Stimulated activated CD4-positive, alpha-beta T cell treated with anti-CD3 and anti-CD28 coated beads, TNF-alpha, amount 100 ng/mL, for 1 hour (primary cell): ENCODE results near the gene RFPL3.
"Not testable (repeated sequence)": the region's sequence is repeated elsewhere in the genome, so short reads cannot be mapped to it uniquely, and the experiment has no call there.

Experiments
- DNase-seq, 3 donors: peaks; one replicate each; pipeline ENCODE4 v3.0.0-alpha.2; 2020; ENCODE audit warnings: low read depth in 3 of 3, low spot score in 1 of 3

The RFPL3 gene

DNA sequence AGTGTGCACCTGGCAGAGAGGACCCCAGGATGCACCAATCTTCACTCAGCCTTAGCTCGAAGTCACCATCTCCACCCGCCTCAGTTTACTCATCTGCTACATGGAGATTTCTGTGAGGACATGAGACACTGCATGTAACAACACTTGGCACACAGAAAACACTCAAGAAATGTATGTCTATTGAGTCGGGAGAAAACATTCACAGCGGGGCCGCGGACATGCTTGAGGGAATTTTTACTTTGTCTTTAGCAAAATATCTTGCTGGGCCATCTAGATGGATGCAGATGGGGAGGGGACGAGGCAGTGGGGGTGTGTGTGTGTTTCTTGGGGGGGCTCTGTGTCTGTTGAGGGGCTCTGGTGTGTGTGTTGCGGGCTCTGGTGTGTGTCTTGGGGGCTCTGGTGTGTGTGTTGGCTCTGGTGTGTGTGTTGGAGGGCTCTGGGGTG is 28.4 kb upstream of the RFPL3 start:
- no peak for DNase-seq

DNA sequence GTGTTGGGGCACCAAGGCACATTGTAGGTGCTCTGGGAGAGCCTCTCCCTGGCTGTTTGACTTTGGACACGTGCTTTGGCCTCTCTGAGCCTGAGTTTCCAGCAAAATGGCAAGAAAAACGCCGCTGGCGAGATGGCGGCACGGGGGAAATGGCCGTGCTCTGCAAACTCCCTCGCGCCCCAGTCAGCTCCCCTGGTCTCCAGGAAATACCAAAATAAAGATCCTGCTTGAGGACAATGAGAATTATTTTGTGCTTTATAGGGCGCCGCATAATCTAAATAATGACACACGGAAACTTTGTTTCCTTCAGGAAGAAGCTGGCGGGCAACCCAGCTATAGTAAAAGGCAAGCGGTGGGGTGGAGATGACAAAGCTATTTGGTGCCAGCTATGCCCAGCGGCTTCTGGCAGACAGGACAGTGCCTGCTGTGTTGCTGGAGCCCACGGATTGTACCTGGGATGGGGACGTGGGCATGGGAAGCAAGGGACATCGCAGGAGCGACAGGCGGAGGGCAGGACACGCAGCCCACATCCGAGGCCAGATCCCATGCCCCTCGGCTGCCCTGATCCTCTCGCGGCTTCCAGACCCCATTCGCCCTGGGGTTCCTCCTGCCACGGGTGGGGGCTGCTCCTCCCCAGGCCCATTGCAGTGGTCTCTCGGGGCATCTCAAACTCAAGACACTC is 26.3 kb upstream of the RFPL3 start:
- DNase-seq: no peak

DNA sequence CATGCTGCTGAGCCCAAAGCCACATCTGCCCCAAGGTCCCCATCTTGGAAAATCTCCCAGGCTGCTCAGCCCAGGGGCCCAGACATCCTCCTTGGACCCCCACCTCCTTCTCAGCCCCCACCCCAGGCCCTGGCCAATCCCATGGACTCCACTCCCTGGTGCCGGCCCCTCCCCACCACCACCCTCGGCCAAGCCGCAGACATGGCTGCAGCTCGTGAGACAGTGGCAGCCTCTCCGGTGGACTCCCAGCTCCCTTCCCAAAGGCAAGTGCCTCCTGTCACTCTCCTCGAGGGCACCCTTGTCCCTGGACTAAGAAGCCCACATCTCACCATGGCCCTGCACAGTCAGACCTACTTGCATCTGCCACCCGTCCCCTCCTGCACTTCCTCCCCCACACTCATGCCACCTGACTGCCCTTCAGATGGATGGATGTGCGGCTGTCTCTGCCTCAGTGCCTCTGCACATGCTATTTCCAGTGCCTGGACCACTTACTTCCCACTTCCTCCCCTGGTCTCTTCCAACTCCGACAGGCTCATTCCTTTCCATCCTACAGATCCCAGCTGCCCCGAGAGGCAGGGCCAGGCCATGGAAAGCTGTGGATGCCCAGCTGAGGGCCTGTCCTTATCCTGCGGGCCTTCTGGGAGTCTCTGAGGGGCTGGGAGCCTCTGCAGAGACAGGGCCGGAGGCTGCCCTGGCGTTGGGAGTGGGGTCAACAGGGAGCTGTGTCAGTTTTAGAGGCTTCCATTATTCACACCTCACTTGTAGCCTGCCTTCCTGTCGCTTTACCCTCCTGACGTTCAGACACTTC is 25.5 kb upstream of the RFPL3 start:
- DNase-seq: no peak

DNA sequence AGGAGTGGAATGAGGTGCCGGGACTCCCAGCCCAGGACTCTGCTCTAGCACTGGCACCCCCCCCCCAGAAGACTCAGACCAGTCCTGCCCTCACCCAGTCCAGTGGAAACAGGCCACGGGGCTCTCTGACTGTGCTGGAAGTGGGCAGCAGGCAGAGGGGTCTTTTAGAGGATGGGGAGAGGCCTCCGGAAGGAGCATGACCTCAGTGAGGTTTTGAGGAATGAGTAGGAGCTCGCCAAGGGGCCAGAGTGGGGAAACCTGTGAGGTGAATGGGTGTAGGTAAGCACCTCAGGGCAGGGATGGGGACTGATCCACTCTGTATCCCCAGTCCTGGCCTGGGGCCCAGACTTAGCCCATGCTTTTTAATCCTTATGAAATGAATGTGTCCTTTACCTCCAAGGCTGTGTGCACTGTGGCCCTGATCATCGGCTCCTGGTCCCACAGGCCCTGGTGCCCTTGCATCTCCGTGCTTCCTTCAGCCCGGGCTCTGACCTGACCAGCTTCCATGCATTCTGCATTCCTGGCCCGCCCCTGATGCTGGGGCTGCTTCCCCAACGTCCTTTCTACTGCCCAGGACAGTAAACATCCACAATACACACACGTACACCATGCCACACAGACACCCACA is 24.4 kb upstream of the RFPL3 start:
- no peak for DNase-seq

DNA sequence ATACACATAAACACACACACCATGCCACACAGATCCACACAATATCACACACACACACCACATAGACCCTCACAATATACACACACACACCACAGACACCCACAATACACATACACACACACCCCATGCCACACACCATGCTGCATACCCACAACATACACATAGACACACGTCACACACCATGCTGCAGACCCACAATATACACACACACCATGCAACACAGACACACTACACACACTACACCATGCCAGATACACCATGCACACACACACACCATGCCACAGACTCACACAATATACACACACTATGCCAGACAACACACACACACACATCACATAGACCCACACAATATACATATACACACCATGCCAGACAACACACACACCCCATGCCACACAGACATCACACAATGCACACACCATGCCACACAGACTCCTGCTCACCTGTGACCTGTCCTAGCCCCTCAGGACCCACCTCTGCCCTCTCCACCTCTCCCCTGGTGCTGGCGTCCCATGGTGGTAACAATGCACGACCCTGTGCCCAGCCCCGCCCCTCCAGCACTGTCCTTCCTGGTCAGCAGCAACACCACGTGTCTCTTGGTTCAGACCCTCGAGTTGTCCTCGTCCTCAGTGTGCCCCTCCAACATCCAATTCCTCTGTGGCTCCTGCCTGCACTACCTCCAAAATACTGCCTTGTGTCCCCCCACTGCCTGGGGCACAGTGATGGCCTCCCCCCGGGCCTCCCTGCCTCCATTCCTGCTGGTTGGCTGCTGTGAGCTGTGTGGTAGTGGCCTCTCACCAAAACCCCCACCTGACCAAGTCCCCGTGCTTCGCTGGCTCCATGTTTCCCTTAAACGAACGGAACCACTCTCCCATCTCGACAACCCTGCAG is 23.7 kb upstream of the RFPL3 start:
- no peak for DNase-seq

DNA sequence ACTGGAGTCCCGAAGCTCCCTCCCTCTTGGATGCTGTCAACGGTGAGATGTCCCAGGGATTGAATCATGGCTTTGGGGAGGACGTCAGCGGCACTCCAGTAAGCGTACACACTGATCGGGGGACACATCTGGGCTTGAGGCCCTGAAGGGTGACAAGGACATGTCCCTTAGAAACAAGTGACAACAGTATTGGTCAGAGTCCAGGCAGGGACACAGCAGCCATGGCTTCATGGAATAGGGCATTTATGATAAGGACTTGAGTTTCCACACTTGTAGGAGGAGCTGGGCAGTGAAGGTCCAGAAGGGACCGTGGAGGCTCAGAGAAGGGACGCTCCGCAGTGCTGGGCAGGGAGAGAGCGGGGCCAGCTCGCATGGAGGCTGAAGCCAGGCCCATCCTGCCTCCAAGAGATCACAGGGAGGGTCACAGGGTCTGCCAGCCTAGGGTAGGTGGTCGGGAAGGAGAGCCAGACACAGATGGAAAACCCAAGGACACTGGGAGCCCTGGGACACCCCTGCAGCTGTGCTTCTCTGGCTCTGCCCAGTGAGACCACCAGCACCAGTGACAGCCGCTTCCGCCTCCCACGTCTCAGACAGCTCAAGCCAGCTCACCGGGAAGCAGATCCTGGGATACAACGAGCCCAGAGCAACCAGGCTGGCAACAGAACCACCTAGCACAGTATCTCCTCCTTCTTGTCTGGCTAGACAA is 22.9 kb upstream of the RFPL3 start:
- DNase-seq: no peak

DNA sequence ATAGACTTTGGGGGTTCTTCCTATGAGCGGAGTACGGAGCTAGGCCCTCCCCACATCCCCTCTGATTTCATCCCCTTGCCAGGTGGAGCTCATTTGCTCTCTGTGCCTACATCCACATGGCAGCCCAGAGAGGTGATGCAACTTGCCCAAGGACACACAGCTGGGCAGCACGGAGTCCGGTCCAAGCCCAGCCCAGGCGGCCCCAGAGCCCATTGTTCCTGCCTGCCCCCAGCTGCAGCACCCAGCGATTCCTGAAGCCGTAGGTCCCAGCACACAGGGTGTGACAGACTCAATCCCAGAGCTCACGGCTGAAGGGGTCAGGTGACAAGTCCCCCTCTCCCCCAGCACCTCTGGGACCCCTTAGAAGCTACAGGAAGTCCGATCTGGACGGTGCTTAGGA is 22.2 kb upstream of the RFPL3 start:
- DNase-seq: no peak

DNA sequence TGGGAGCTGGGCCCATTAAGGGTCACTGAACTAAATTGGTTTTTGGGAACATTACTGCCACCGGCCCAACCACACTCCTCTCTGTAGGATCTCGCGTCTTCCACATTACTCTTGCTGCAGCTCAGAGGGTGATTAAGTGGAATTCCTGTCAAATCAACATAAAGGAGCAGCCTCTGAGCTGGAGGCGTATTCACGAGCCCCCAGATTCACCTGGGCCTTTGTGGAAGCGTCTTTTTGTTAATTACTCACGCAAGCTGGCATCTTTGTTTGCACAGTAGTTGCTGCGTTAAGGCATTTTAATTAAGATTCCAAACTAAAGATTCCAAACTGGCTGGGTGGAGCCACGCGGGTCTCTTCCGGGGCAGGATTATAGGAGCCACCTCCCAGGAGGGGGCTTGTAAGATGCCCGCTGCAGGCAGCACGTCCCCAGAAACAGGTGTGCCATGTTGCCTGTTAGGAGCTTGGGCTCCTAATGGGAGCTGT is 21.5 kb upstream of the RFPL3 start:
- DNase-seq: no peak

DNA sequence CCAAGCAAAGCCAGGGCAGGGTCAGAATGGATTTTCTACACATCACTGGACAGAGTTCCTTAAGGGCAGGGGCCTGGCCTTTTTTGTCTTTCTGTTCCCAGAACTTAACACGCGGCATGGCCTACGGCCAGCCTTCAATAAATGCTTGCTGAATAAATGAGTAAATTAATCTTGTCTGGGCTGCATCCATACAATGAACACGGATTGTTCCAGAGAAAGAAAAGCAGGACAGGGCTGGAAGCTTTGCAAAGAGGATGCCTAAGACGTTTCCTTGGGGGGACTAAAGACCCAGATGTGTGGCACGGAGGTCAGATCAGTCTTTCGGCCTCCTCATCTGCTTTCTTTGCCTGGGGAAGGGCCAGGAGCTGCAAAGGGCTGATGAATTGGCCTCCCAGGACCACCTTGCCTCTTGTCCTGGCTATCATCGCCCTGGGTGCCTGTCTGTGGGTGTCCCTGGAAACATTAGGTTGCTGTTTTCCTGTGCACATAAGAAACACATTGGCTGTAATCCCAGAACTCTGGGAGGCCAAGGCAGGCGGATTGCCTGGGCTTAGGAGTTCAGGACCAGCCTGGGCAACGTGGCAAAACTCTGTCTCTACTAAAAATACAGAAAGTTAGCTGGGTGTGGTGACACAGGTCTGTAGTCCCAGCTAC is 20.8 kb upstream of the RFPL3 start:
- DNase-seq: no peak

DNA sequence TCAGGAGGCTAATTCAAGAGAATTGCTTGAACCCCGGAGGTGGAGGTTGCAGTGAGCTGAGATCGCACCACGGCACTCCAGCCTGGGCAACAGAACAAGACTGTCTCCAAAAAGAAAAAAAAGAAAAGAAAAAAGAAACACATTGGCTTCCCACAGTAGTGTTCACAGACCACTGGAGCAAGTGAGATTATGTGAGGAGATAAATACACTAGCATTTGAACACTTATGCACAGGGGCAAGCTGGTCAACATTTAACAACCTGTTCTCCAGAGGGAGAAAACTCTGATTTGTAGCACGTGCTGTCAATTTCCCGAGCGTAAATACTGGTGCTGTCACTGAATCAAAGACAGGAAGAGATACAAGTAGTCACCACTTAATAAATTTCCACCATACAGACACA is 20.2 kb upstream of the RFPL3 start:
- DNase-seq: not testable (repeated sequence)

DNA sequence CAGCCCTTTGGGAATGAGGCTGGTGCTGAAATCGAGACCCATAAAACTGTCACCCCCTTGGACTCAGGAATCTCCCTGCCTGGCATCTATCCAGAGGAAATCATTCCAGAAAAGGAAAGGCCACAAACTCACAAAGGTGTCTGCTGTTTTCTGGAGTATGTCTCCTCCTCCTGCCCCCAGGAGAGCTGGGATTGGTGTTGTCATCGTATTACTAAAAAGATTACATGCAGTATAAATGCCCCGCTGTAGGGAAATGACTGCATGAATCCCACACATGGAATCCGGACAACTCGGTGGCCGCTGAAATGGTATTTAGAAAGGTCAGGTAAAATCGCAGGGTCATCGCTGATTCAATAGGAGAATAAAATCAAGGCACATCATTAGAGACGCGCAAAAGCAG is 18.9 kb upstream of the RFPL3 start:
- DNase-seq: no peak

DNA sequence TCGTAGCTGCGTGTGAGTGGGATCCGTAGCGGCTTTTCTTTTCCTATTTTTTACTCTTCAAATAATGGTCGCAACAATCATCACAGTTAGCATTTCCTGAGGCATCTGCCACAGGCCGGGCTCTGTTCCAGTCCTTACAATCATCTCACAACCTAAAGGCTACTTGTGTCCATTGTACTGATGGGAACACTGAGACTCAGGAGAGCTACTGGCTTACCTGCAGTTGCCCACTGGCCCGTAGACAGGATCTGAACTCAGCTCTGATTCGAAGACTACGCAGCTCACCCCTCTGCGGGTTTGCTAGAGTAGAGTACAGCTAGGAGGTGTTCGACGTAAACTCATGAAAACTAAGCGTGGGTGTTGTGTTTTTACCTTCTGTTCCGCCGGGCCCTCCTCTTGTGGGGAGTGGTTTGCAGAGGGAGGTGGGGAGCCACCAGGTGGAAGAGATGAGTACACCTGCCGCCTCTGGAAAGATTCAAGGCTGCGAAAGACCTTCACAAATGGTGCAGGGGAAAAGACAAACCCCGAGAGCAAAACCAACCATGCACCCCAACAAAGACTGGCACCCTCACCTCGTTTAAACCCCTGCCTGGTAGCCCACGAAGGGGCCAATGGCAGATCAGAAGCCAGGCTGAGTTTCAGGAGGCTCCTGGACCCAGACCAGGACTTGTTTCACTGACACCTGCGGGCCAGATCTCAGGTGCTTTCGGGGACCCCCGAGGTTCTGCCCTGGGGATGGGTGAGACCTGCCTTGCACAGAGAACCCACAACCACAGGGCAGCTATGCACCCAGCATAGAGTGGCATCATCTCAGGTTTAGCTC is 18.3 kb upstream of the RFPL3 start:
- DNase-seq: no peak

DNA sequence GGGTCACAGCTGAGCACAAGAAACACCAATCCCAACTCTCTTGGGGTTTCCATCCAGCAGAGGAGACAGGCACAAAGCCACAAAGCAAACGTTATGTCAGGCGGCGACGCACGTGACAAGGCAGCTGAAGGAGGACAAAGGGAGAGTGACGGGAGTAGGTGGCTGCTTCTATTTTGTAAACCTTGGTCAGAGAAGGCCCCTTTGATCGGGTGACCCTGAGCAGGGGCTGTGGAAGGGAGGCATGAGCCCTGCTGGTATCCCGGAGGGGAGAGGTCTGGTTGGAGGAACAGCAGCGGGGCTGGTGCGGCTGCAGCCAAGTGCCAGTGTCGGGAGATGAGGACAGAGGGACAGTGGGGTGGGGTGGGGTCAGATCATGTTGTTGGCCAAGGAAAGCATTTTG is 17.3 kb upstream of the RFPL3 start:
- DNase-seq: no peak

DNA sequence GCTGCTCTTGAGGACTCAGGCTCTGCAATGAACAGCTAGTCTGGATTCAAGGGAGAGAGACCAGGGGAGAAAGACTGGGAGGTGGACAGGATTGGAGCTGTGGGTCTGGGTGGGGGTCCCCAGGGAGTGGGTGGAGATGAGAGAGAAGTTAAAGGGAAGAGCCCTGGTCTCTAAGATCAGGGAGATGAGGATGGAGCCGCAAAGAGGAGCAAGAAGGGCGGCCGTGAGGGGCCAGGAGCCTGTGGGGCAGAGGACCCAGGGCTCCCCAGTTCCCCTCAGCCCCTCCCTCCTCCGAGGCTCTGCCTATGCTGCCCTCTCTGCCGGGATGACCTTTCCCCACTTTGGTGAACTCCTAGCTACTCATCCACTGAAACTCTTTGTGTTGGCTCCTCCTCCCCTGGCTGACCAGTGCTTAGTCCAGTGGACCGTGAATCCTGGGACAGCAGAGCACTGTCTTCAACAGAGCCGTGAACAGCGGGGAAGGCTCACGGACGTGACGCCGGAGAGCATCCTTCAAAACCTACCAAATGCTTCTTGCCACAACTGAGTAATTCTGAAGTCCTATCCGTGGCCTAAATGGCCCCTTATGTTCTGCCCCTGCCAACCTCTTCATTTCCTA is 16.4 kb upstream of the RFPL3 start:
- DNase-seq: no peak

DNA sequence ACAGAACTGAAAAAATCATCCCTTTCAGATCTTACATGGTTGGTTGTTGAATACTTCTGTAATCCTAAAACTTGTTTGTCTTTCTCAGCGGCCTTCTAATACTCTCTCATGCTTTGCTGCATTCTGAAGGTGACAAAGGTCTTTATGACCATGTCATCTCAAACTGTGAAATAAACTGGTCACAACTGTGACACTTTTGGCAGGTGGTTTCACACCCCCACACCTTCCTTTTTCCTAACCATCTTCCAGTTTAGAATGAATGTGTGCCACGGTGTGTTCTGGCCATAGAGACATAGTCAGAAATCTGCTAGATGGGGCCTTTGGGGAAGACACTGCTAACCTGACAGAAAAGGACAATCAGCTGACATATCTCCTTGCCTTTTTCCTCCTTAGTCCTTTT is 14.7 kb upstream of the RFPL3 start:
- DNase-seq: no peak

DNA sequence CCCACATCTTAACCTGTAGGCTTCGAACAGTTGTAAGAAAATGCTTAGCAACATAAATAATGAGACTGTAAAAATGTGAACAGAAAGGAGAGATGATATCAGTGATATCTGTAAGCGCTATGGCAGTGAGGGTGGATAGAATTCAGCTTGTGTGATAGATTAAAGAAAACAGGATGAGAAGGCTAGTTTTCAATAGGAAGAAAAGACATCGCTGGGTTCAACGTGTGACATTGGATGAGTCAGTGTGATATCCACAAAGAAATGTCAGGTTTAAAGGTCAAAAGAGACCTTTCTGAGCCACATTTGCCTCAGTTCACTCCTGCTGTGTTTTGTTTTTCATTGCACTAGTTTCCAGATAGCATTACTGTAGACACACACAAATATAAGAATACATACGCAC is 13.7 kb upstream of the RFPL3 start:
- DNase-seq: no peak

DNA sequence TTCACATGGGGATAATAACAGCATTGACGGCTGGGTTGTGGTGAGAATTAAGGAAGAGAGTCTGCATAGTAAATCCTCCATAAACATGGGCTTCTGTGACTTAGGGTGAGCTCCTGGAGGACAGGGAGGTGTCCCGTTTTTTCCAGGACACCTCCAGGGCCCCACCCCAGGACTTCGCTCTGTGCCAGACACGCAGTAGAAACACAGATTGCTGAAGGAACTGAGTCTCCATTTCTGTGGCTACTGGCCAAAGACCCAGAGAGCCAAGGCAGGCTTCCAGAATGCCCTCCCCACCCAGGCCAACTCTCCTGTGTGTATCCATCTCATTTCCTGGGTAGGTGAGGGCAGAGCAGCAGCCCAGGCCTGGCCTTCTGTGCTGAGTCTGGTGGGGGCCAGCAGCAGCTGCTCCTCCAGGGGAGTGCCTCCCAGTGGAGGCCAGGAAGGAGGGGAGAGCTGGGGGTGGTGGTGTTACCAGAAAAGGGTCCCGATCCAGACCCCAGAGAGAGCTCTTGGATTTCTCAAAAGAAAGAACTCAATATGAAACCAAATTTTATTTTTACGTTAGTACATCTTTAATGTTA is 9.5 kb upstream of the RFPL3 start:
- no peak for DNase-seq

DNA sequence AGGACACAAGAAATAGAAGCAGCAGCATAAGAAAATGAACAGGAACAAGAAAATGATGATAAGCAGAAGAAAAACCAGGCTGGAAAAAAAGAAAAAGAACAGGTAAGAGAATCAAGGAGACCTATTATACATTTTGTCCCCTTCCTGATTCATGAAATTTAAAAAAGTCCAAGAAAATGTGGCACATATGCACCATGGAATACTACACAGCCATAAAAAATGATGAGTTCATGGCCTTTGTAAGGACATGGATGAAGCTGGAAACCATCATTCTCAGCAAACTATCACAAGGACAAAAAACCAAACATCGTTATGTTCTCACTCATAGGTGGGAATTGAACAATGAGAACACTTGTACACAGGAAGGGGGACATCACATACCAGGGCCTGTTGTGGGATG is 5.8 kb upstream of the RFPL3 start:
- not testable (repeated sequence) for DNase-seq
